Loucy (cell line): ENCODE results near the gene PKN1.

Experiments
- CTCF ChIP-seq: fragments of 200-600 bp; sonication (generic); conservative IDR thresholded peaks from 2 replicates; pipeline ENCODE4 v1.5.1; 2014; ENCODE audit warnings: mild to moderate bottlenecking, antibody characterized with exemption, low read length
- EZH2phosphoT487 ChIP-seq: fragments of 200-600 bp; IDR thresholded peaks from 2 replicates; pipeline ENCODE4 v1.6.1; 2018; ENCODE audit warnings: antibody characterized with exemption, mild to moderate bottlenecking, moderate library complexity, borderline replicate concordance

GRCh38 chr19:14441041-14441938 is 8.2 kb downstream of the PKN1 start:
- TF ChIP-seq CTCF (no peak), EZH2phosphoT487 (no peak)
